GM12864 (cell line): ENCODE data around the gene NAA25.
"Not testable (repeated sequence)": the region's sequence is repeated elsewhere in the genome, so short reads cannot be mapped to it uniquely, and the experiment has no call there.

Experiments used
- DNase-seq: peaks from one replicate; pipeline ENCODE4 v3.0.0-alpha.2; 2011; ENCODE audit warnings: low read depth
- H3K4me3 ChIP-seq: 2 replicates; pipeline ENCODE4 v1.5.1; 2011; ENCODE audit warnings: mild to moderate bottlenecking, low read depth, low read length, control low read depth
- TF ChIP-seq, protein P1 (sequence below): IDR thresholded peaks from 2 replicates; pipeline ENCODE4 v1.5.1; 2011; ENCODE audit warnings: low read depth, mild to moderate bottlenecking, moderate library complexity, low read length, control low read depth, inconsistent platforms; ENCODE audit errors: missing control alignments

NAA25 gene

DNA sequence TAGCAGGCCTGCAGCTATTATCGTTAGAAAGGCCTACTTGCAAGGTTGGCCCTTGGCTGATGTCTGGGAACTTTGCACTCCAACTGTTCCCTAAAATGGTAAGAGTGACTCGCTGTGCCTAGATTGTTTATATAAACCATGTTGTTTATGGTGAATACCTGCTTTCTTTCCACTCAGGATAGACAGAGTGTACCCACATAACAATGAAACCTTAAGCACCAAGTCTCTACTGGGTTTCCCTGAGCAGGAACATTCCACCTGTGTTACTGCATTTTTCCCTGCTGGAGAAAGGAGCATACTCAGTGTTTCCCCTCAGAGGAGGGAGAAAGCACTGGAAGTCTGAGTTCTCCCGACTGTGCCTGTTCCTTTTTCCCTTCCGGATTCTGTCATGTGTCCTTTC lies 62.6 kb downstream of the NAA25 start:
- no peak for DNase-seq
- H3K4me3 ChIP-seq: no peak overlapping the region
- TF ChIP-seq, protein P1, sequence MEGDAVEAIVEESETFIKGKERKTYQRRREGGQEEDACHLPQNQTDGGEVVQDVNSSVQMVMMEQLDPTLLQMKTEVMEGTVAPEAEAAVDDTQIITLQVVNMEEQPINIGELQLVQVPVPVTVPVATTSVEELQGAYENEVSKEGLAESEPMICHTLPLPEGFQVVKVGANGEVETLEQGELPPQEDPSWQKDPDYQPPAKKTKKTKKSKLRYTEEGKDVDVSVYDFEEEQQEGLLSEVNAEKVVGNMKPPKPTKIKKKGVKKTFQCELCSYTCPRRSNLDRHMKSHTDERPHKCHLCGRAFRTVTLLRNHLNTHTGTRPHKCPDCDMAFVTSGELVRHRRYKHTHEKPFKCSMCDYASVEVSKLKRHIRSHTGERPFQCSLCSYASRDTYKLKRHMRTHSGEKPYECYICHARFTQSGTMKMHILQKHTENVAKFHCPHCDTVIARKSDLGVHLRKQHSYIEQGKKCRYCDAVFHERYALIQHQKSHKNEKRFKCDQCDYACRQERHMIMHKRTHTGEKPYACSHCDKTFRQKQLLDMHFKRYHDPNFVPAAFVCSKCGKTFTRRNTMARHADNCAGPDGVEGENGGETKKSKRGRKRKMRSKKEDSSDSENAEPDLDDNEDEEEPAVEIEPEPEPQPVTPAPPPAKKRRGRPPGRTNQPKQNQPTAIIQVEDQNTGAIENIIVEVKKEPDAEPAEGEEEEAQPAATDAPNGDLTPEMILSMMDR: no peak

DNA sequence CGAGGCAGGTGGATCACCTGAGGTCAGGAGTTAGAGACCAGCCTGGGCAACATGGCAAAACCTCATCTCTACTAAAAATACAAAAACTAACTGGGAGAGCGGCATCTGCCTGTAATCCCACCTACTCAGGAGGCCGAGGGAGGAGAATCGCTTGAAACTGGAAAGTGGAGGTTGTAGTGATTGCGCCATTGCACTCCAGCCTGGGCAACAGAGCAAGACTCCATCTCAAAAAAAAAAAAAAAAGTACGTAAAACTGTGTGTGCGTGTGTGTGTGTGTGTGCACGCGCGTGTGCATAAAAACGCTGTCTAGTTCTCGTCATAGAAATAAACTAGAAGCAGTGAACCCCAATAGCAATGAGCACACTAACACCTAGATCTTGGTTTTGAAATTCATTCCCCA lies 72.0 kb downstream of the NAA25 start:
- DNase-seq, H3K4me3 ChIP-seq: not testable (repeated sequence)

DNA sequence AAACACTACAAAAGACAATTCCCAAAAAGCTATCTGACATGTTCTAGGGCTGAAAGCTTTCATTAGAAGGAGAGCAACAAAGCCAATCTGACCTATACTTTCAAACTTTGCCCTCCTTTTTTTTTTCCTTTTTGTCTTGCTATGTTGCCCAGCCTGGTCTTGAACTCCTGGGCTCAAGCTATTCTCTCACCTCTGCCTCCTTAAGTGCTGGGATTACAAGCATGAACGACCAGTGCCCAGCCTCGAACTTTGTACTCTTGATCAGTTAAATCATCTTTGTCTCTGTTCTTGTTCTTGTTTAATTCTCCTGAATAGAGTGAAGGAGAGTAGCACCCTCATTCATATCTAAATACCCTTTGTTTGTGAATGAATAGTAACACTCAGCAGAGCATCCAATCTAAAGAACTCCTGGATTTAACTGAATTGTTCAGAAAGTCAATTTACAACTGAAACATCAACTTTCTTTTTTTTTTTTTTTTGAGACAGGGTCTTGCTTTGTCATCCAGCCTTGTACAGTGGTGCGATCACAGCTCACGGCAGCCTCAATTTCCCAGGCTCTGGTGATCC lies 73.3 kb downstream of the NAA25 start:
- TF ChIP-seq, protein P1: no peak
- H3K4me3 ChIP-seq: no peak overlapping the region
- no peak for DNase-seq

DNA sequence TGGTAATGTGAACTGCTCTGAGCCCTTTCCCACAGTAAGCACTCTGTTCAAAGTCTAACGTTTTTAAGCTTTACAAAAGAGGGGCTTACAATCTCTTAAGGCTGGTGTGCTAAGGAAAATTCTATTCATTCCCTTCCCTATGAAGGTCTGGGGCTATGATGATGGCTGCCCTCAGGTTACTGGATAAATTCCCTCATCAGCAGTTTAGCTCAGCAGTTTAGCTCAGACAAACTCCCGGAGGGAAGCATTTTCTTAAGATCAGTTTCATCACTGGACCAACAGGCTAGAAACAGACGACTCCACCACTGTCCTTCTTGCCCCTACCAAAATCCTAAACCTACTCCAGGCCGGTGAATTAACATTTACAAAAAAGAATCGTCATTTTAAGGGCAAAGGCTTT lies 76.3 kb downstream of the NAA25 start:
- no peak for DNase-seq
- TF ChIP-seq, protein P1: no peak
- H3K4me3 ChIP-seq: no peak overlapping the region

DNA sequence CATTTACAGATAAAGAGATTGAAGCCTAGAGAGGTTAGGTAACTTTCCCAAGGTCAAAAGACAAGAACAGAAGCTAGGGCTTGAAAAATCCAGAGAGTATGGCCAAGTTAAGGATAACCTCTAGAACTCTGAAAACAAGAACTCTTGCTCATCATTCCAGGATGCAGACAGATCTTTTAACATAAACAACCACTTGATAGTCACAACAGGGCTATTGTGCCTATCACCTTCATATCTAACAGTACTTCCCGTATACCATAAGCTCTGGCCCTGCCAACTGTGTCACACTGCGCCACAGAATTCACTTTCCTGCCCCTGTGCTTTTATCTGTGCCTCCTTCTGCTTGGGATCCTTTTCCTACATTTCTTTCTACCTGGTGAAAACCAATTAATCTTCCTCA lies 77.1 kb downstream of the NAA25 start:
- H3K4me3 ChIP-seq: no peak overlapping the region
- DNase-seq: no peak
- TF ChIP-seq, protein P1: no peak

DNA sequence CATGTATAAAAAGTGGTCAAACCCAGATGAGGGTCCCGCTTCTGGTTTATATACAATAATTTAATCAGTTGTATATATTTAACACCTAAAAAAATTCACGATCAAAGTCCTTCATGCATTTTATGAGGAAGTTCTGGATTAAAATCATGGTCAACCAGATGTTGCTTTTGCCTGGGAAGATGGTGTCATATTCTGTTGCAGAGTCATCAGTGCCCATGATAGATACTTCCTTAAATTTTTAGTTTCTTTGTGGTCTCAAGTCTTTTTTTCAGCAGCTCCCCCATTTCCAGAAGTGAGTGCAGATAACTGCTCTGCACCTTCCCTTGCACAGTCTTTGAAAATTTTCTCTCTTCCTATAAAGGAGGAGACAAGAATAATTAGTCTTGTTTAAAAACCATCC lies 79.3 kb downstream of the NAA25 start:
- no peak for DNase-seq

DNA sequence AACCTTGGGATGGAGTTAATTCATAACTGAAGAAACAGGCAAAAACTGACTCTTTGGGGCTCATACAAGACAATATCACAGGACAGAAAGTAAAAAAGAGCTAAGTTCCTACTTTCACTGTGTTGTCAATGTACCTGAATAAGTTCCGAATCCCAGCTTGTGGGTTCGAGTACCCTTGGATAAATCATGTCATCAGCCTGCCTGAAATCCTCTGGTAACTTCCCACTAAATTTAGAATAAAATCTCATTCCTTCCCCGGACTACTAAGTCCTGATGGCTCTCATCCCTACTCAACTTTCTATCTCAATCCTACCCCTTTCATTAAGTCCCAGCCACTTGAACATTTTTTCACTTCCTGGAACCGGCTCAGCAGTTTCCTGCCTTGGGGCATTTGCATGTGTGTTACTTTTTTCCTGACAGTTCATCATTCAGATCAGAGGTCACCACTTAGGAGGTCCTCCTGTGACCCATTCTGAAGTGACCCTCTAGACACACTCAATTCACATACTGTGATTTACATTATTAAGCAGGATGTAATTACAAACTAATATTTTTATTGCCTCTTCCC lies 82.7 kb downstream of the NAA25 start:
- no peak for DNase-seq
- H3K4me3 ChIP-seq: no peak overlapping the region
- TF ChIP-seq, protein P1: no peak

More for the DNA sequence above, 79.3 kb downstream of the NAA25 start:
- TF ChIP-seq, protein P1: no peak
- no peak overlapping the region for H3K4me3 ChIP-seq
